Superior temporal gyrus (tissue), 1 donor: ENCODE results near the gene XIRP1.

Source experiments
- DNase-seq: peaks from one replicate; pipeline ENCODE4 v3.0.0-alpha.2; 2016; ENCODE audit errors: extremely low spot score

The XIRP1 gene

GRCh38 chr3:39168156-39168780 is 24.1 kb downstream of the XIRP1 start:
- DNase-seq = no peak

- peak; percentile 86 for DNase-seq
Measured at GRCh38 chr3:39166932-39167532, 25.4 kb downstream of the XIRP1 start.

GRCh38 chr3:39166134-39166710 is 26.2 kb downstream of the XIRP1 start:
- no peak for DNase-seq

- DNase-seq = no peak
Measured at GRCh38 chr3:39165518-39165917, 26.9 kb downstream of the XIRP1 start.

- no peak for DNase-seq
Measured at GRCh38 chr3:39164414-39164813, 28.0 kb downstream of the XIRP1 start.

- no peak for DNase-seq
Measured at GRCh38 chr3:39158148-39158715, 34.2 kb downstream of the XIRP1 start.

GRCh38 chr3:39157359-39157758 is 35.0 kb downstream of the XIRP1 start:
- DNase-seq = no peak

- no peak for DNase-seq
Measured at GRCh38 chr3:39156421-39156820, 36.0 kb downstream of the XIRP1 start.

- DNase-seq = no peak
Measured at GRCh38 chr3:39154280-39155021, 37.9 kb downstream of the XIRP1 start.

GRCh38 chr3:39153977-39154279 is 38.5 kb downstream of the XIRP1 start:
- DNase-seq = no peak

- DNase-seq = no peak
Measured at GRCh38 chr3:39150803-39151631, 41.4 kb downstream of the XIRP1 start.

- no peak for DNase-seq
Measured at GRCh38 chr3:39150148-39150802, 42.1 kb downstream of the XIRP1 start.

- DNase-seq = no peak
Measured at GRCh38 chr3:39149498-39150147, 42.8 kb downstream of the XIRP1 start.

- DNase-seq = no peak
Measured at GRCh38 chr3:39149059-39149455, 43.3 kb downstream of the XIRP1 start.

GRCh38 chr3:39148435-39149058 is 43.8 kb downstream of the XIRP1 start:
- DNase-seq = no peak

GRCh38 chr3:39147711-39148434 is 44.5 kb downstream of the XIRP1 start:
- DNase-seq = no peak

GRCh38 chr3:39146611-39147591 is 45.5 kb downstream of the XIRP1 start:
- DNase-seq = peak; percentile 63

- DNase-seq = no peak
Measured at GRCh38 chr3:39146083-39146501, 46.3 kb downstream of the XIRP1 start.
